ENCODE measurements around the gene LRRC46. TPM values are rescaled to one million over a fixed set of nuclear protein-coding genes. Genes with fewer than 3 reads are reported as not detected.

LRRC46 gene
- total and polyA plus RNA-seq, 2 experiments from 2014 or later, result 0.18 to 0.35 TPM

GRCh38 chr17:47808036-47808829 is 23.2 kb upstream of the LRRC46 start (continued):
- TF ChIP-seq, protein P1, sequence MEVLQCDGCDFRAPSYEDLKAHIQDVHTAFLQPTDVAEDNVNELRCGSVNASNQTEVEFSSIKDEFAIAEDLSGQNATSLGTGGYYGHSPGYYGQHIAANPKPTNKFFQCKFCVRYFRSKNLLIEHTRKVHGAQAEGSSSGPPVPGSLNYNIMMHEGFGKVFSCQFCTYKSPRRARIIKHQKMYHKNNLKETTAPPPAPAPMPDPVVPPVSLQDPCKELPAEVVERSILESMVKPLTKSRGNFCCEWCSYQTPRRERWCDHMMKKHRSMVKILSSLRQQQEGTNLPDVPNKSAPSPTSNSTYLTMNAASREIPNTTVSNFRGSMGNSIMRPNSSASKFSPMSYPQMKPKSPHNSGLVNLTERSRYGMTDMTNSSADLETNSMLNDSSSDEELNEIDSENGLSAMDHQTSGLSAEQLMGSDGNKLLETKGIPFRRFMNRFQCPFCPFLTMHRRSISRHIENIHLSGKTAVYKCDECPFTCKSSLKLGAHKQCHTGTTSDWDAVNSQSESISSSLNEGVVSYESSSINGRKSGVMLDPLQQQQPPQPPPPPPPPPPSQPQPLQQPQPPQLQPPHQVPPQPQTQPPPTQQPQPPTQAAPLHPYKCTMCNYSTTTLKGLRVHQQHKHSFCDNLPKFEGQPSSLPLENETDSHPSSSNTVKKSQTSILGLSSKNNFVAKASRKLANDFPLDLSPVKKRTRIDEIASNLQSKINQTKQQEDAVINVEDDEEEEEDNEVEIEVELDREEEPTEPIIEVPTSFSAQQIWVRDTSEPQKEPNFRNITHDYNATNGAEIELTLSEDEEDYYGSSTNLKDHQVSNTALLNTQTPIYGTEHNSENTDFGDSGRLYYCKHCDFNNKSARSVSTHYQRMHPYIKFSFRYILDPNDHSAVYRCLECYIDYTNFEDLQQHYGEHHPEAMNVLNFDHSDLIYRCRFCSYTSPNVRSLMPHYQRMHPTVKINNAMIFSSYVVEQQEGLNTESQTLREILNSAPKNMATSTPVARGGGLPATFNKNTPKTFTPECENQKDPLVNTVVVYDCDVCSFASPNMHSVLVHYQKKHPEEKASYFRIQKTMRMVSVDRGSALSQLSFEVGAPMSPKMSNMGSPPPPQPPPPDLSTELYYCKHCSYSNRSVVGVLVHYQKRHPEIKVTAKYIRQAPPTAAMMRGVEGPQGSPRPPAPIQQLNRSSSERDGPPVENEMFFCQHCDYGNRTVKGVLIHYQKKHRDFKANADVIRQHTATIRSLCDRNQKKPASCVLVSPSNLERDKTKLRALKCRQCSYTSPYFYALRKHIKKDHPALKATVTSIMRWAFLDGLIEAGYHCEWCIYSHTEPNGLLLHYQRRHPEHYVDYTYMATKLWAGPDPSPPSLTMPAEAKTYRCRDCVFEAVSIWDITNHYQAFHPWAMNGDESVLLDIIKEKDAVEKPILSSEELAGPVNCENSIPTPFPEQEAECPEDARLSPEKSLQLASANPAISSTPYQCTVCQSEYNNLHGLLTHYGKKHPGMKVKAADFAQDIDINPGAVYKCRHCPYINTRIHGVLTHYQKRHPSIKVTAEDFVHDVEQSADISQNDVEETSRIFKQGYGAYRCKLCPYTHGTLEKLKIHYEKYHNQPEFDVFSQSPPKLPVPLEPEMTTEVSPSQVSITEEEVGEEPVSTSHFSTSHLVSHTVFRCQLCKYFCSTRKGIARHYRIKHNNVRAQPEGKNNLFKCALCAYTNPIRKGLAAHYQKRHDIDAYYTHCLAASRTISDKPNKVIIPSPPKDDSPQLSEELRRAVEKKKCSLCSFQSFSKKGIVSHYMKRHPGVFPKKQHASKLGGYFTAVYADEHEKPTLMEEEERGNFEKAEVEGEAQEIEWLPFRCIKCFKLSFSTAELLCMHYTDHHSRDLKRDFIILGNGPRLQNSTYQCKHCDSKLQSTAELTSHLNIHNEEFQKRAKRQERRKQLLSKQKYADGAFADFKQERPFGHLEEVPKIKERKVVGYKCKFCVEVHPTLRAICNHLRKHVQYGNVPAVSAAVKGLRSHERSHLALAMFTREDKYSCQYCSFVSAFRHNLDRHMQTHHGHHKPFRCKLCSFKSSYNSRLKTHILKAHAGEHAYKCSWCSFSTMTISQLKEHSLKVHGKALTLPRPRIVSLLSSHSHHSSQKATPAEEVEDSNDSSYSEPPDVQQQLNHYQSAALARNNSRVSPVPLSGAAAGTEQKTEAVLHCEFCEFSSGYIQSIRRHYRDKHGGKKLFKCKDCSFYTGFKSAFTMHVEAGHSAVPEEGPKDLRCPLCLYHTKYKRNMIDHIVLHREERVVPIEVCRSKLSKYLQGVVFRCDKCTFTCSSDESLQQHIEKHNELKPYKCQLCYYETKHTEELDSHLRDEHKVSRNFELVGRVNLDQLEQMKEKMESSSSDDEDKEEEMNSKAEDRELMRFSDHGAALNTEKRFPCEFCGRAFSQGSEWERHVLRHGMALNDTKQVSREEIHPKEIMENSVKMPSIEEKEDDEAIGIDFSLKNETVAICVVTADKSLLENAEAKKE (CRISPR knock-in tag; IDR thresholded peaks at IDR 0.05), result no peak
- no peak for TF ChIP-seq POLR2AphosphoS5 (IDR thresholded peaks at IDR 0.05; ENCODE audit: low read depth)
- TF ChIP-seq EZH2 (IDR thresholded peaks at IDR 0.05; ENCODE audit: low read depth, unreplicated experiment), result no peak
- no peak for TF ChIP-seq CTCF (conservative IDR thresholded peaks at IDR 0.05; ENCODE audit: low read depth in 2 of 2)
- no peak for TF ChIP-seq REST (IDR thresholded peaks at IDR 0.05; ENCODE audit: unreplicated experiment)
- no peak for TF ChIP-seq JUNB (IDR thresholded peaks at IDR 0.05; ENCODE audit: unreplicated experiment)
- TF ChIP-seq ETS1 (IDR thresholded peaks at IDR 0.05), result no peak
- TF ChIP-seq ZNF114 (CRISPR knock-in tag; IDR thresholded peaks at IDR 0.05), result no peak
- TF ChIP-seq NANOG (IDR thresholded peaks at IDR 0.05; ENCODE audit: borderline replicate concordance), result no peak

Measured in GM23338 (cell line).